HUES64 (cell line): Measurements from ENCODE around the gene SCEL.

Experiments
- H3K27ac ChIP-seq: 2 replicates; pipeline ENCODE4 v1.7.0; 2013; ENCODE audit warnings: low read depth, low read length, inconsistent platforms
- H3K27me3 ChIP-seq: 2 replicates; pipeline ENCODE4 v1.6.1; 2013; ENCODE audit warnings: mild to moderate bottlenecking, low read length; ENCODE audit not compliant: insufficient read depth
- H3K36me3 ChIP-seq: 2 replicates; pipeline ENCODE4 v1.6.1; 2013; ENCODE audit warnings: mild to moderate bottlenecking, low read length; ENCODE audit not compliant: insufficient read depth
- H3K4me1 ChIP-seq: 2 replicates; pipeline ENCODE4 v1.6.1; 2013; ENCODE audit warnings: mild to moderate bottlenecking, low read length, moderate library complexity; ENCODE audit not compliant: insufficient read depth
- H3K4me3 ChIP-seq: 2 replicates; pipeline ENCODE4 v1.5.1; 2013; ENCODE audit warnings: mild to moderate bottlenecking, low read length, moderate library complexity
- H3K9ac ChIP-seq: 2 replicates; pipeline ENCODE4 v1.6.1; 2013; ENCODE audit warnings: mild to moderate bottlenecking, low read depth, low read length
- H3K9me3 ChIP-seq: 2 replicates; pipeline ENCODE4 v1.6.1; 2013; ENCODE audit warnings: low read depth, low read length; ENCODE audit not compliant: insufficient read depth
- WGBS: fragments of 150-250, 120-280 bp; methylation state at CpG from one replicate; pipeline ENCODE4 v1.1.7; 2013; ENCODE audit warnings: missing lambda C conversion rate; 5-methylcytosine and 5-hydroxymethylcytosine counted together

Gene SCEL

GRCh38 chr13:77565635-77566034 is 30.1 kb downstream of the SCEL start:
- H3K4me1 ChIP-seq: no peaks in the 10 kb centered on the region
- H3K27me3 ChIP-seq: no peaks in the 10 kb centered on the region
- 28% methylated on average over 2 of the region's 2 CpGs for WGBS
- H3K4me3 ChIP-seq: no peak overlapping the region
- no peak overlapping the region for H3K27ac ChIP-seq
- H3K9me3 ChIP-seq: no peaks in the 10 kb centered on the region
- no peak overlapping the region for H3K9ac ChIP-seq
- H3K36me3 ChIP-seq: no peaks in the 10 kb centered on the region

- 92% methylated on average over 5 of the region's 5 CpGs for whole genome bisulfite sequencing
- H3K27me3 ChIP-seq: no peaks in the 10 kb centered on the region
- no peak overlapping the region for H3K4me3 ChIP-seq
These were observed 36.5 kb downstream of the SCEL start for GRCh38 chr13:77571956-77572355.

GRCh38 chr13:77574096-77574495 is 38.6 kb downstream of the SCEL start:
- 92% methylated on average over 3 of the region's 3 CpGs for WGBS
- H3K4me3 ChIP-seq: no peak overlapping the region
- H3K9me3 ChIP-seq: no peaks in the 10 kb centered on the region
- H3K9ac ChIP-seq: no peak overlapping the region
- no peaks in the 10 kb centered on the region for H3K36me3 ChIP-seq
- H3K27me3 ChIP-seq: no peaks in the 10 kb centered on the region
- H3K4me1 ChIP-seq: no peaks in the 10 kb centered on the region
- H3K27ac ChIP-seq: no peak overlapping the region

More at GRCh38 chr13:77571956-77572355, 36.5 kb downstream of the SCEL start:
- Histone ChIP-seq H3K4me1 (no peaks in the 10 kb centered on the region), H3K9me3 (no peaks in the 10 kb centered on the region), H3K27ac (no peak overlapping the region), H3K36me3 (no peaks in the 10 kb centered on the region), H3K9ac (no peak overlapping the region)

GRCh38 chr13:77579959-77580358 is 44.5 kb downstream of the SCEL start:
- no peaks in the 10 kb centered on the region for H3K36me3 ChIP-seq
- no peak overlapping the region for H3K4me3 ChIP-seq
- no peak overlapping the region for H3K9ac ChIP-seq
- no peaks in the 10 kb centered on the region for H3K4me1 ChIP-seq
- H3K9me3 ChIP-seq: no peaks in the 10 kb centered on the region
- H3K27ac ChIP-seq: no peak overlapping the region
- 94% methylated on average over 2 of the region's 2 CpGs for WGBS
- no peaks in the 10 kb centered on the region for H3K27me3 ChIP-seq

GRCh38 chr13:77580748-77581147 is 45.2 kb downstream of the SCEL start:
- H3K36me3 ChIP-seq: no peaks in the 10 kb centered on the region
- no CpG with 5 or more reads among the region's 1 CpG for whole genome bisulfite sequencing
- no peak overlapping the region for H3K27ac ChIP-seq
- no peak overlapping the region for H3K9ac ChIP-seq
- no peak overlapping the region for H3K4me3 ChIP-seq
- H3K27me3 ChIP-seq: no peaks in the 10 kb centered on the region
- no peaks in the 10 kb centered on the region for H3K9me3 ChIP-seq
- H3K4me1 ChIP-seq: no peaks in the 10 kb centered on the region

- H3K27ac ChIP-seq: no peak overlapping the region
- 94% methylated on average over 3 of the region's 3 CpGs for WGBS
- H3K4me1 ChIP-seq: no peaks in the 10 kb centered on the region
- no peaks in the 10 kb centered on the region for H3K36me3 ChIP-seq
- no peak overlapping the region for H3K9ac ChIP-seq
- H3K9me3 ChIP-seq: no peaks in the 10 kb centered on the region
- no peak overlapping the region for H3K4me3 ChIP-seq
- H3K27me3 ChIP-seq: no peaks in the 10 kb centered on the region
These were observed 48.1 kb downstream of the SCEL start for GRCh38 chr13:77583581-77583980.

GRCh38 chr13:77584106-77584505 is 48.6 kb downstream of the SCEL start:
- 83% methylated on average over 7 of the region's 7 CpGs for WGBS
- H3K27ac ChIP-seq: no peak overlapping the region
- no peaks in the 10 kb centered on the region for H3K36me3 ChIP-seq
- H3K4me1 ChIP-seq: no peaks in the 10 kb centered on the region
- no peaks in the 10 kb centered on the region for H3K9me3 ChIP-seq
- no peak overlapping the region for H3K9ac ChIP-seq
- H3K4me3 ChIP-seq: no peak overlapping the region
- H3K27me3 ChIP-seq: no peaks in the 10 kb centered on the region

- H3K4me1 ChIP-seq: no peaks in the 10 kb centered on the region
- H3K9me3 ChIP-seq: no peaks in the 10 kb centered on the region
- H3K27ac ChIP-seq: no peak overlapping the region
- WGBS: 78% methylated on average over 2 of the region's 2 CpGs
- H3K9ac ChIP-seq: no peak overlapping the region
- H3K4me3 ChIP-seq: no peak overlapping the region
- no peaks in the 10 kb centered on the region for H3K27me3 ChIP-seq
- H3K36me3 ChIP-seq: no peaks in the 10 kb centered on the region
These were observed 59.8 kb downstream of the SCEL start for GRCh38 chr13:77595166-77595810.

- no peak overlapping the region for H3K27ac ChIP-seq
- H3K4me3 ChIP-seq: no peak overlapping the region
- H3K27me3 ChIP-seq: no peaks in the 10 kb centered on the region
- no peaks in the 10 kb centered on the region for H3K36me3 ChIP-seq
- H3K4me1 ChIP-seq: no peaks in the 10 kb centered on the region
- H3K9me3 ChIP-seq: no peaks in the 10 kb centered on the region
- 89% methylated on average over 1 of the region's 1 CpG for WGBS
- no peak overlapping the region for H3K9ac ChIP-seq
These were observed 61.3 kb downstream of the SCEL start for GRCh38 chr13:77596777-77597176.

- Histone ChIP-seq H3K27me3 (no peaks in the 10 kb centered on the region), H3K4me1 (no peaks in the 10 kb centered on the region), H3K9ac (no peak overlapping the region), H3K27ac (no peak overlapping the region), H3K9me3 (no peaks in the 10 kb centered on the region), H3K4me3 (no peak overlapping the region), H3K36me3 (no peaks in the 10 kb centered on the region)
- WGBS: 95% methylated on average over 2 of the region's 2 CpGs
These were observed 63.8 kb downstream of the SCEL start for GRCh38 chr13:77599351-77599750.

- Histone ChIP-seq H3K9me3 (no peaks in the 10 kb centered on the region), H3K4me1 (no peaks in the 10 kb centered on the region), H3K27ac (no peak overlapping the region), H3K4me3 (no peak overlapping the region), H3K9ac (no peak overlapping the region), H3K27me3 (no peaks in the 10 kb centered on the region), H3K36me3 (no peaks in the 10 kb centered on the region)
- WGBS: 95% methylated on average over 2 of the region's 2 CpGs
These were observed 65.2 kb downstream of the SCEL start for GRCh38 chr13:77600701-77601100.

- 95% methylated on average over 1 of the region's 1 CpG for WGBS
- no peaks in the 10 kb centered on the region for H3K9me3 ChIP-seq
- peaks cover 7% of the 10 kb centered on the region; the same call in 1 of the 2 replicates for H3K4me1 ChIP-seq
- no peak overlapping the region for H3K9ac ChIP-seq
- no peaks in the 10 kb centered on the region for H3K27me3 ChIP-seq
- no peak overlapping the region for H3K4me3 ChIP-seq
- no peaks in the 10 kb centered on the region for H3K36me3 ChIP-seq
- no peak overlapping the region for H3K27ac ChIP-seq
These were observed 75.6 kb downstream of the SCEL start for GRCh38 chr13:77611068-77611467.
